BJ (cell line): ENCODE results near the gene CNTN1. TPM values are rescaled to one million over a fixed set of nuclear protein-coding genes. Genes with fewer than 3 reads are reported as not detected.

Experiments
- CTCF ChIA-PET: fragments of 350-600 bp; formaldehyde crosslinking; extraction: SDS; loops from one replicate; lab custom pipeline; 2021; ENCODE audit warnings: antibody characterized with exemption, inconsistent platforms; lab: Yijun Ruan, JAX
- POLR2A ChIA-PET: fragments of 300-600 bp; sonication (Branson Sonifier 250); formaldehyde crosslinking; extraction: SDS; loops from one replicate; lab custom pipeline; 2021; ENCODE audit warnings: antibody characterized with exemption; lab: Charles Lee
- DNase-seq: peaks from one replicate; pipeline ENCODE4 v3.0.0-alpha.2; 2011; ENCODE audit warnings: low read depth
- H3K27me3 ChIP-seq: 2 replicates; pipeline ENCODE4 v1.6.0; 2011; ENCODE audit warnings: low read length; ENCODE audit not compliant: control insufficient read depth, insufficient read depth
- H3K36me3 ChIP-seq: 2 replicates; pipeline ENCODE4 v1.5.1; 2011; ENCODE audit warnings: low read length; ENCODE audit not compliant: control insufficient read depth, insufficient read depth
- H3K4me3 ChIP-seq: 2 replicates; pipeline ENCODE4 v1.5.1; 2011; ENCODE audit warnings: low read depth, mild to moderate bottlenecking, control low read depth, low read length
- CTCF ChIP-seq: IDR thresholded peaks from 2 replicates; pipeline ENCODE4 v1.5.1; 2011; ENCODE audit warnings: low read depth, mild to moderate bottlenecking, control low read depth, inconsistent platforms, low read length, moderate library complexity; ENCODE audit not compliant: insufficient read depth
- polyA plus RNA-seq: library from polyadenylated mRNA; depleted of rRNA; stranded (reverse); fragments of >200 nt; gene quantifications from 2 replicates; pipeline ENCODE4 v1.2.3, GENCODE V29; 2011

The CNTN1 gene
- polyA plus RNA-seq, 1 experiment: 0.40 TPM

GRCh38 chr12:40831916-40832315 lies 139.7 kb downstream of the CNTN1 start:
- Histone ChIP-seq H3K36me3 (no peaks in the 10 kb centered on the region), H3K27me3 (no peaks in the 10 kb centered on the region), H3K4me3 (no peak overlapping the region)
- TF ChIP-seq CTCF: no peak
- DNase-seq: no peak
- CTCF ChIA-PET: no interaction called here
- POLR2A ChIA-PET: no interaction called here

GRCh38 chr12:40832668-40833067 lies 140.4 kb downstream of the CNTN1 start:
- Histone ChIP-seq H3K27me3 (no peaks in the 10 kb centered on the region), H3K36me3 (no peaks in the 10 kb centered on the region), H3K4me3 (no peak overlapping the region)
- ChIA-PET POLR2A (no interaction called here), CTCF (no interaction called here)
- no peak for DNase-seq
- no peak for TF ChIP-seq CTCF

- Histone ChIP-seq H3K4me3 (no peak overlapping the region), H3K36me3 (no peaks in the 10 kb centered on the region), H3K27me3 (no peaks in the 10 kb centered on the region)
- no peak for DNase-seq
- POLR2A ChIA-PET: no interaction called here
- no peak for TF ChIP-seq CTCF
- CTCF ChIA-PET: no interaction called here
Observed at GRCh38 chr12:40833818-40834217, 141.6 kb downstream of the CNTN1 start.

GRCh38 chr12:40834321-40834720 lies 142.1 kb downstream of the CNTN1 start:
- Histone ChIP-seq H3K36me3 (no peaks in the 10 kb centered on the region), H3K4me3 (no peak overlapping the region), H3K27me3 (no peaks in the 10 kb centered on the region)
- POLR2A ChIA-PET: no interaction called here
- DNase-seq: no peak
- CTCF ChIA-PET: no interaction called here
- no peak for TF ChIP-seq CTCF

GRCh38 chr12:40837891-40838429 lies 145.7 kb downstream of the CNTN1 start:
- CTCF ChIA-PET: no interaction called here
- H3K36me3 ChIP-seq: no peaks in the 10 kb centered on the region
- POLR2A ChIA-PET: no interaction called here
- H3K27me3 ChIP-seq: no peaks in the 10 kb centered on the region
- no peak overlapping the region for H3K4me3 ChIP-seq
- DNase-seq: no peak
- TF ChIP-seq CTCF: no peak
